NCI-H1436 (cell line): ENCODE data around the gene NKX2-8.
"Not testable (repeated sequence)": the region's sequence is repeated elsewhere in the genome, so short reads cannot be mapped to it uniquely, and the experiment has no call there.

Experiments used
- DNase-seq: peaks from one replicate; lab custom pipeline; 2025; lab: John Stamatoyannopoulos, UW

NKX2-8 gene

DNA sequence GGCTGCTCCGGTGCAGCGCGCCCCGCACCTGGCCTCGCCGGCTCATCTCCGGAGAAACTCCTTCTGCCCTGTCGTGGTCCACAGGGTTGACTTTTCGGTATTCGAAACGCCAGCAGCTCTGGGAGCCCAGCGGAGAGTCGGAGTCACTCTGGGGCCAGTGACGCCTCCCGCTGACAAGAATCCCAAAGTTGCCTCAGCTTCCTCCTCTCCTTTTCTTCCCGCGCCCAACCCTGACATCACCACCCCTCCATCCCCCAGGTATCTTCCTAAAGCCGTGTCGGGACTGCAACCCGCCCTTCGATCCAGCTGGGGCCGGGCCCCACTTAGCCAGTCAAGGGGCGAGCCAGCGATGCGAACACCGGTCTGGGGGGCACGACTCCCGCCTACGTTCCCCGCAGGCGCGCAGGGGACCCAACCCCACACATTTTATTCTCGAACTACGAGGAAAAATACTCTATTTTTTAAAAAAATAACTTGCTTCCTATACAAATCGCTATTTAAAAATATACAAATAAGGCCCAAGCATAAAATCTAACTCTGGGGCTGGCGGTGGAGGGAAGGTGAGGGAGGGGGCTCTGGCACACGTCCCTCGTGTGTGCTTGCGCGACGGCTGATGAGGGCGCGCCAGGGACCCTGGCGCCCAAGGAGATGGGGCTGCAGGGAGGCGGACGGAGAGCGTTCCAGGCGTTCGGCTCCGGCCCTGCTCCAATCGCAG lies 2.1 kb downstream of the NKX2-8 start:
- DNase-seq, result no peak

- no peak for DNase-seq
Measured at GRCh38 chr14:36579573-36580140, 2.8 kb downstream of the NKX2-8 start.

DNA sequence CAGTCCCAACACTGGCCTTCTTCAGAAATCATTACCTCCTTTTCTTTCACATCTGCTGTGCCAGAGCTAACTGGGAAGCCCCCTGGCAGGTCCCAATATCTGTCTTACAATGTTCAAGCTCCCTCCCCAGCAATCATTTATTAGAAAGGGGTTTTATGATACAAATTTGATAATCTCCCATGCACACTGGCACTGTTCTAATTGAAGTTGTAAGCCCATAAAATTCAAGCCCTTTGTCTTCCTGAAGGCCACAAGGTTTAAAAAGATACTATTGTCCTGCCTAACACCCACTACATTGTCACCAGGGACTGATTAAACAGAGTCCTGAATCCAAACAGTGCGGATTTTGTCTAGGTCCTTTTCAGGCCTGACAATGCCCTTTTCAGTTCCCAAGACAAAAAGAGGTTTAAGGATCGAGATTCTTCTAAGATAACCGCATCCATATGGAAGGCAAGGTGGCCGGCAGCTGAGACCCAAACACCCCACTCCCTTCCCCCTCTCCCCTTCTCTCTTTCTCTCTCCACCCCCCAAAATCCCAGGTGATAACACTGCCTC lies 3.3 kb downstream of the NKX2-8 start:
- DNase-seq, result no peak

DNA sequence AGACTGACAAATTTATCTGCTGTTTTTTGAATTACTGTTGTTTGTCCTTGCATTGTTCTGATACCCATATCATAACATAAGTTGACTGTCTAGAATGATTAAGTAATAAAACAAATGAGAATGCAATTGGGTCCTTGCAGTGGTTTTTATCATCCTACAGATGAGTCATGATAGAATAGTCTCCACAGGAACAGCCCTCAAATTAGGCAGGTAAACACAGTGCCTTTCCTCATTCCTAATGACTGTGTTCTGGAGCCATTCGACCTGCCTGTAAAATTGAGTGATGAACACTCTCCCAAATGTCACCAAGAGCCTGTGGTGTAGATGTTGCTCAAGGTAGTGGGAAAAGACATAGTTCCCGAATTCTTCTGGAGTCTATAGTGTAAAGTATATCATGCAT lies 12.3 kb downstream of the NKX2-8 start:
- no peak for DNase-seq

DNA sequence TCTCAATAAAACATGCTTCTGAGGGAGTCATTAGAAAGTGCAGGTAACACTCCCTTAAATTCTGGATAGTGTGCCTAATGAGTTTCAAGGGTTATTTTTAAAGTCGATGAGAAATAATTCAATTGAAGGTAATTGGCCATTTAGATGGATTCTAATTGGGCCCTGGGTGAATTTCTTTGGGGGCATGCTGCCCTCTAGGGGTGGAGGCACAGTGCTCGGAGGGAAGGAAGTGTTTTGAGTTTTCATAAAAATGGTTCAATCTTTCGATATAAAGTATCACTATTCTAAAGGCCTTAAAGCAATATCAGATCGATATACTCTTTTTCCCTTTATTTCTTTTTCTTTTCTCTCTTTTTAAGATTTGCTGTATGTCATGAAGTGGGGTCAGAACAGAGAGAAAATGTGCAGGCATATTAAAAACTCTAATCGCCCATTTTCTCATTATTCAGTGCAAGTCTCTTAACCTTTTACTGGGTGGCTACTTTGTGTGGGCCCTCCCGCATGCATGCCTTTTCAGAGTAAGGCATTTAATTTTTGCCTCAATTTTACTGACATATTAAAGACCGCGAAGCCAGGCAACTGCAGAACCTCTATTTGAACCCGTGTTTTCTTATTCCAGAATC lies 25.5 kb downstream of the NKX2-8 start:
- DNase-seq, result peak; percentile 79

DNA sequence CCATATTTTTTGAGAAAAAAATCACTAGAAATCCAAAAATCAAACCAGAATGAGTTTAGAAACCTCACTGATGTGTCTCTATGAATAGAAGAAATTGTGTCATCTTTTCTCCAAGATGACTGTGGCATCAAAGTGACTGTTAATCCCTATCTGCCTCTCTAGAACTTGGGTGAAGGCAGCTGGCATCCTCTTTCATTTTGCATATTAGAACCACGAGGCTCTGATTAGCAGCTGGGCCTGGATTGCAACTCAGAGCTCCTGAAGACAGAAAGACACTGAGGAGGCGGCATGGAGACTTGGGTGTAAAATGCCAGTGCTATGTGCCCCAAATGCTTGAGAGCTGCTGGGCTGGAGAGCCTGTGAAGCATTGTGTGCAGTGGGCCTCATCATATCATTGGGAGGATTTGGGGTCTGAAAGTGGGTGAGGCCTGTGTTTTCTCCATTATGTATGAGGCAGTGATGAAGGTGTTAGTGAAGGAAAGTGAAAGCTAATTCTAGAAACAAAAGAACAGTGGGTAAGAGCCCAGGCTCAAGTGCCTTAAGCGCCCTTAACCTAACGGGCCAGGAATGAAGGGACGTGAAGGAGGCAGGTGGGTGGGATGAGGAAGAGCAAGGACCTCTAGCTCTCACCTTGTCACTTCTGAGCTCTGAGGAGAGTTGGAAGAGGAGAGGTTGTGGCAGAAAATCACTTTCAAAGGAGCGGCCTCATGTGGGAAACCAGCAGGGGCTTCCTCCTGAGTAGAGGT lies 26.2 kb downstream of the NKX2-8 start:
- no peak for DNase-seq

DNA sequence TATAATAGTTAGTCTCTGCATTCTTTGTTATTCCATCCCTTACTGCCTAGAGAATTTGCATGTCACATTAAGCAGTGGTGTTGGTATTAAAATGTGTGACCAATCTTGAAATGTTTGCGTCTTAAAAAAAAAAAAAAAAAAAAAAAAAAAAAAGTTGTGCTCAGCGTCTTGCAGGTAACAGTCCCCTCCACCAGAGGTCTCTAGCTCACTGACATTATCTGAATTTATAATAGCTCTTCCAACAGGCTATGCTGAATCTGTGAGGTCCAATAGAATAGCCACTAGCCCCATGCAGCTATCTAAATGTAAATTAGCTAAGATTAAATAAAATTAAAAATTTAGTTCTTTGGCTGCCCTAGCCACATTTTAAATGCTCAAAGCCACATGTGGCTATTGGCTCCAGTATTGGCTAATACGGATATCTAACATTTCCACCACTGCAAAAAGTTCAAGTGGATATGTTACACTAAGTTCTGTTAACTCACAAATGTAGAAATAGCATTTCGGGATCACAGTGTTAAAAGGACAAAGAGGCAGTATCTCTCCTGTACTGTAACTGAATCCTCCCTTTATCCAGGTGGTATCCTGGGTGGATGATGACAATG lies 28.7 kb downstream of the NKX2-8 start:
- DNase-seq, result peak; percentile 65

GRCh38 chr14:36550899-36551298 lies 31.5 kb downstream of the NKX2-8 start:
- DNase-seq, result no peak

GRCh38 chr14:36544280-36544679 lies 38.1 kb downstream of the NKX2-8 start:
- not testable (repeated sequence) for DNase-seq

GRCh38 chr14:36538051-36538450 lies 44.4 kb downstream of the NKX2-8 start:
- no peak for DNase-seq
